Activated naive CD4-positive, alpha-beta T cell treated with anti-CD3 and anti-CD28 coated beads, Interleukin-2, amount 50 U/mL, for 72 hours (primary cell): Measurements from ENCODE around the gene CEPT1. TPM values are rescaled to one million over a fixed set of nuclear protein-coding genes. Genes with fewer than 3 reads are reported as not detected.

Experiments
- ATAC-seq, 2 donors: fragments of 150-1000 bp; cut with Tn5 transposase; 2 replicates each; pipeline ENCODE4 v1.10.0; 2021; ENCODE audit warnings: mild to moderate bottlenecking in 2 of 2, moderate library complexity in 2 of 2
- DNase-seq, 2 donors: peaks; one replicate each; pipeline ENCODE4 v3.0.0; 2021 to 2022; ENCODE audit warnings: low spot score in 2 of 2
- H3K27ac Mint-ChIP-seq, 2 donors: one replicate each; pipeline ENCODE4 v1.8.0; 2022; ENCODE audit warnings: mild to moderate bottlenecking in 2 of 2, mixed read lengths in 2 of 2
- H3K36me3 Mint-ChIP-seq, 2 donors: one replicate each; pipeline ENCODE4 v1.8.0; 2022; ENCODE audit warnings: mixed read lengths in 2 of 2
- H3K9me3 Mint-ChIP-seq, 2 donors: one replicate each; pipeline ENCODE4 v1.8.0; 2022; ENCODE audit warnings: mixed read lengths in 2 of 2
- total RNA-seq, 2 donors: library from RNA; stranded (reverse); gene quantifications; one replicate each; pipeline ENCODE4 v1.2.3, GENCODE V29; 2022

Gene CEPT1
- total RNA-seq, 2 donors from 2014 or later, result 22.9 to 41.6 TPM

- peak overlapping the region; percentile 98 for H3K27ac Mint-ChIP-seq
- H3K9me3 Mint-ChIP-seq, result no peaks in the 10 kb centered on the region
- DNase-seq, result no peak
- ATAC-seq, result no peak
- peaks cover 69 to 73% of the 10 kb centered on the region in 2 donors for H3K36me3 Mint-ChIP-seq
Observed at GRCh38 chr1:111199329-111199728, 59.3 kb downstream of the CEPT1 start.

GRCh38 chr1:111199881-111200801 is 60.1 kb downstream of the CEPT1 start, which contains the start of gene DENND2D:
Gene DENND2D, minus strand, starts transcription at chr1:111200646. Its CDS starts 187 bp downstream, at chr1:111200459.
- ATAC-seq, result peak; percentile 56 to 70
- DNase-seq, result peak; percentile 57 to 84
- H3K9me3 Mint-ChIP-seq, result no peaks in the 10 kb centered on the region
- H3K27ac Mint-ChIP-seq, result peak within 1 kb of the TSS; percentile 98
- H3K36me3 Mint-ChIP-seq, result peaks cover 65 to 67% of the 10 kb centered on the region in 2 donors

GRCh38 chr1:111200802-111201161 is 60.8 kb downstream of the CEPT1 start:
- peak overlapping the region; percentile 98 for H3K27ac Mint-ChIP-seq
- peaks cover 58 to 62% of the 10 kb centered on the region in 2 donors for H3K36me3 Mint-ChIP-seq
- DNase-seq (no peak), ATAC-seq (no peak)
- no peaks in the 10 kb centered on the region for H3K9me3 Mint-ChIP-seq

GRCh38 chr1:111201275-111202090 is 61.5 kb downstream of the CEPT1 start:
- DNase-seq, result no peak
- Mint-ChIP-seq H3K9me3 (peaks cover 0 to 6% of the 10 kb centered on the region in 2 donors), H3K27ac (peak overlapping the region; percentile 98), H3K36me3 (peaks cover 51 to 54% of the 10 kb centered on the region in 2 donors)
- ATAC-seq, result no peak

- DNase-seq (no peak), ATAC-seq (no peak)
Observed at GRCh38 chr1:111202366-111202706, 62.3 kb downstream of the CEPT1 start.

GRCh38 chr1:111202707-111203623 is 62.9 kb downstream of the CEPT1 start:
- Mint-ChIP-seq H3K9me3 (peaks cover 0 to 6% of the 10 kb centered on the region in 2 donors), H3K27ac (peak overlapping the region; percentile 79 to 98), H3K36me3 (peaks cover 36 to 40% of the 10 kb centered on the region in 2 donors)
- no peak for DNase-seq
- ATAC-seq, result no peak

More at GRCh38 chr1:111202366-111202706, 62.3 kb downstream of the CEPT1 start:
- H3K9me3 Mint-ChIP-seq, result peaks cover 0 to 6% of the 10 kb centered on the region in 2 donors
- peaks cover 43 to 46% of the 10 kb centered on the region in 2 donors for H3K36me3 Mint-ChIP-seq
- peak overlapping the region; percentile 13 to 98 for H3K27ac Mint-ChIP-seq

- ATAC-seq, result peak; percentile 49 to 67
- peaks cover 29 to 32% of the 10 kb centered on the region in 2 donors for H3K36me3 Mint-ChIP-seq
- peak overlapping the region; percentile 79 to 98 for H3K27ac Mint-ChIP-seq
- peak; percentile 74 to 90 for DNase-seq
- H3K9me3 Mint-ChIP-seq, result peaks cover 0 to 6% of the 10 kb centered on the region in 2 donors
Observed at GRCh38 chr1:111203681-111204200, 63.7 kb downstream of the CEPT1 start.

GRCh38 chr1:111204201-111204982 is 64.4 kb downstream of the CEPT1 start:
- H3K36me3 Mint-ChIP-seq, result peaks cover 22 to 25% of the 10 kb centered on the region in 2 donors
- ATAC-seq (peak; percentile 20 to 69), DNase-seq (peak in 1 of 2 donors; percentile 57)
- peaks cover 0 to 6% of the 10 kb centered on the region in 2 donors for H3K9me3 Mint-ChIP-seq
- peak overlapping the region; percentile 32 to 98 for H3K27ac Mint-ChIP-seq

GRCh38 chr1:111204983-111205713 is 65.1 kb downstream of the CEPT1 start:
- Mint-ChIP-seq H3K36me3 (peaks cover 15 to 18% of the 10 kb centered on the region in 2 donors), H3K9me3 (peaks cover 0 to 6% of the 10 kb centered on the region in 2 donors)

GRCh38 chr1:111205714-111206050 is 65.7 kb downstream of the CEPT1 start:
- H3K9me3 Mint-ChIP-seq, result peaks cover 0 to 6% of the 10 kb centered on the region in 2 donors
- DNase-seq (no peak), ATAC-seq (no peak)
- H3K36me3 Mint-ChIP-seq, result peaks cover 9 to 12% of the 10 kb centered on the region in 2 donors
- H3K27ac Mint-ChIP-seq, result no peak overlapping the region

More at GRCh38 chr1:111204983-111205713, 65.1 kb downstream of the CEPT1 start:
- DNase-seq (no peak), ATAC-seq (no peak)
- H3K27ac Mint-ChIP-seq, result peak overlapping the region in 1 of 2 donors; percentile 98

- peaks cover 0 to 6% of the 10 kb centered on the region in 2 donors for H3K9me3 Mint-ChIP-seq
- ATAC-seq (no peak), DNase-seq (no peak)
- H3K36me3 Mint-ChIP-seq, result peaks cover 10 to 12% of the 10 kb centered on the region in 2 donors
- no peak overlapping the region for H3K27ac Mint-ChIP-seq
Observed at GRCh38 chr1:111208921-111209320, 68.9 kb downstream of the CEPT1 start.

- Mint-ChIP-seq H3K36me3 (peaks cover 12 to 13% of the 10 kb centered on the region in 2 donors), H3K9me3 (peaks cover 0 to 6% of the 10 kb centered on the region in 2 donors), H3K27ac (no peak overlapping the region)
- no peak for DNase-seq
- no peak for ATAC-seq
Observed at GRCh38 chr1:111209622-111210021, 69.6 kb downstream of the CEPT1 start.

- DNase-seq (no peak), ATAC-seq (no peak)
- Mint-ChIP-seq H3K9me3 (no peaks in the 10 kb centered on the region), H3K36me3 (peaks cover 7 to 13% of the 10 kb centered on the region in 2 donors), H3K27ac (no peak overlapping the region)
Observed at GRCh38 chr1:111211921-111212320, 71.9 kb downstream of the CEPT1 start.

- peaks cover 7 to 14% of the 10 kb centered on the region in 2 donors for H3K36me3 Mint-ChIP-seq
- peaks cover 0 to 1% of the 10 kb centered on the region in 2 donors for H3K9me3 Mint-ChIP-seq
- peak overlapping the region; percentile 93 to 100 for H3K27ac Mint-ChIP-seq
- DNase-seq (no peak), ATAC-seq (no peak)
Observed at GRCh38 chr1:111212634-111213335, 72.8 kb downstream of the CEPT1 start.
